ENCODE data around the gene NUP43.

Gene NUP43

DNA sequence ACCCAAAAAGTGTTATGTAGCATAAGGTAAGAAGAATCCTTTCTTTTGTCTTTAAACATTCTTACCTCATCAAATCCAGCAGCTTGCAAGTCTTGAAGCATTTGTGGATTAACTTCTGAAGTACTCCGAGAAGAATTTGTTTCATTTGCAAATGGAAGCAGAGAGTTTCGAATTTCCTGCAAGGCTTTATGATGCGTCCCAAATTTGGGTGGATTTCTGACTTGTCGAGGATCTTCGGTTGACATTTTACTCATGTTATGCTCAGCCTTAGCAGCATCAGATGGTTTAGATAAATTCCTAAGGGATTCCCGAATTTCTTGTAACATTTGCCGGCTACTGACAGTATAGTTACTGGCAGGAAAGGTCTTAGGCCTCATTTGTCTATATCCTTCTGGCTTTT, 44.6 kb downstream of the NUP43 start:
- Histone ChIP-seq H3K36me3 (replicated peaks; ENCODE audit: insufficient read depth, low read length) (no peaks in the 10 kb centered on the region), H4K20me1 (ENCODE audit: insufficient read depth, low read length) (no peaks in the 10 kb centered on the region), H3K9ac (ENCODE audit: low read length) (no peak overlapping the region), H3K9me2 (replicated peaks; ENCODE audit: insufficient read depth, low read length) (no peaks in the 10 kb centered on the region), H3K9me3 (replicated peaks; ENCODE audit: insufficient read depth, low read length) (no peaks in the 10 kb centered on the region), H3K27ac (ENCODE audit: low read length) (no peak overlapping the region), H2AFZ (ENCODE audit: low read length) (no peak overlapping the region), H3K79me2 (ENCODE audit: low read length) (peaks cover 75% of the 10 kb centered on the region), H3K4me2 (ENCODE audit: low read depth, low read length) (no peak overlapping the region), H3F3A (ENCODE audit: insufficient read depth, low read length) (no peaks in the 10 kb centered on the region), H3K27me3 (replicated peaks; ENCODE audit: insufficient read depth, low read length) (no peaks in the 10 kb centered on the region), H3K4me3 (ENCODE audit: low read length) (no peak overlapping the region), H3K4me1 (ENCODE audit: low read length) (no peaks in the 10 kb centered on the region)
- DNase-seq = no peak
- no peak for TF ChIP-seq EZH2 (optimal IDR thresholded peaks at IDR 0.05; ENCODE audit: low read depth, low read length)
- TF ChIP-seq EZH2phosphoT487 (IDR thresholded peaks at IDR 0.05; ENCODE audit: low read length) = no peak
- TF ChIP-seq, protein P1, sequence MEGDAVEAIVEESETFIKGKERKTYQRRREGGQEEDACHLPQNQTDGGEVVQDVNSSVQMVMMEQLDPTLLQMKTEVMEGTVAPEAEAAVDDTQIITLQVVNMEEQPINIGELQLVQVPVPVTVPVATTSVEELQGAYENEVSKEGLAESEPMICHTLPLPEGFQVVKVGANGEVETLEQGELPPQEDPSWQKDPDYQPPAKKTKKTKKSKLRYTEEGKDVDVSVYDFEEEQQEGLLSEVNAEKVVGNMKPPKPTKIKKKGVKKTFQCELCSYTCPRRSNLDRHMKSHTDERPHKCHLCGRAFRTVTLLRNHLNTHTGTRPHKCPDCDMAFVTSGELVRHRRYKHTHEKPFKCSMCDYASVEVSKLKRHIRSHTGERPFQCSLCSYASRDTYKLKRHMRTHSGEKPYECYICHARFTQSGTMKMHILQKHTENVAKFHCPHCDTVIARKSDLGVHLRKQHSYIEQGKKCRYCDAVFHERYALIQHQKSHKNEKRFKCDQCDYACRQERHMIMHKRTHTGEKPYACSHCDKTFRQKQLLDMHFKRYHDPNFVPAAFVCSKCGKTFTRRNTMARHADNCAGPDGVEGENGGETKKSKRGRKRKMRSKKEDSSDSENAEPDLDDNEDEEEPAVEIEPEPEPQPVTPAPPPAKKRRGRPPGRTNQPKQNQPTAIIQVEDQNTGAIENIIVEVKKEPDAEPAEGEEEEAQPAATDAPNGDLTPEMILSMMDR (IDR thresholded peaks at IDR 0.05; ENCODE audit: low read length) = no peak

DNA sequence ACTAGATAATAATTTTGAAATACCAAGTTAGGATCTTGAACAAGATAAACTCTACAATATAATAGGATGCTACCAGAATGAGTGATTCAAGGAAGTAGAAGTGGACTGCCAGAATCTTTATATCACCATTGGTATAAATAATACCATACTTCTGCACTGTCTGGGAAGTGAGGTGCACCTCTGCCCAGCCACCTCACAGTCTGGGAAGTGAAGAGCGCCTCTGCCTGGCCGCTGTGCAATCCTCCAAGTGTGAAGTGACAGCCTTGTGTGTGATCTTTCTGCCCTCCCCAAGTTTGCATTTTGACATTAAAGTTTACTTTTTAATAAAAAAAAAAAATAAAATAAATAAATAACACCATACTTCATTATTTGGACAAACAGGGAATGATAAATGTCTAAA, 47.2 kb downstream of the NUP43 start:
- H3K9me2 ChIP-seq (replicated peaks; ENCODE audit: insufficient read depth, low read length) = no peaks in the 10 kb centered on the region
- DNase-seq = no peak
- no peak overlapping the region for H3K9ac ChIP-seq (ENCODE audit: low read length)
- TF ChIP-seq, protein P1 (IDR thresholded peaks at IDR 0.05; ENCODE audit: low read length) = no peak
- no peak for TF ChIP-seq EZH2phosphoT487 (IDR thresholded peaks at IDR 0.05; ENCODE audit: low read length)
- no peak for TF ChIP-seq EZH2 (optimal IDR thresholded peaks at IDR 0.05; ENCODE audit: low read depth, low read length)
- no peaks in the 10 kb centered on the region for H3K4me1 ChIP-seq (ENCODE audit: low read length)
- H3K27ac ChIP-seq (ENCODE audit: low read length) = no peak overlapping the region
- H2AFZ ChIP-seq (ENCODE audit: low read length) = no peak overlapping the region
- H3K4me3 ChIP-seq (ENCODE audit: low read length) = no peak overlapping the region
- H4K20me1 ChIP-seq (ENCODE audit: insufficient read depth, low read length) = no peaks in the 10 kb centered on the region
- H3K27me3 ChIP-seq (replicated peaks; ENCODE audit: insufficient read depth, low read length) = no peaks in the 10 kb centered on the region
- H3K9me3 ChIP-seq (replicated peaks; ENCODE audit: insufficient read depth, low read length) = no peaks in the 10 kb centered on the region
- no peaks in the 10 kb centered on the region for H3F3A ChIP-seq (ENCODE audit: insufficient read depth, low read length)
- H3K36me3 ChIP-seq (replicated peaks; ENCODE audit: insufficient read depth, low read length) = no peaks in the 10 kb centered on the region
- peaks cover 59% of the 10 kb centered on the region for H3K79me2 ChIP-seq (ENCODE audit: low read length)
- no peak overlapping the region for H3K4me2 ChIP-seq (ENCODE audit: low read depth, low read length)

DNA sequence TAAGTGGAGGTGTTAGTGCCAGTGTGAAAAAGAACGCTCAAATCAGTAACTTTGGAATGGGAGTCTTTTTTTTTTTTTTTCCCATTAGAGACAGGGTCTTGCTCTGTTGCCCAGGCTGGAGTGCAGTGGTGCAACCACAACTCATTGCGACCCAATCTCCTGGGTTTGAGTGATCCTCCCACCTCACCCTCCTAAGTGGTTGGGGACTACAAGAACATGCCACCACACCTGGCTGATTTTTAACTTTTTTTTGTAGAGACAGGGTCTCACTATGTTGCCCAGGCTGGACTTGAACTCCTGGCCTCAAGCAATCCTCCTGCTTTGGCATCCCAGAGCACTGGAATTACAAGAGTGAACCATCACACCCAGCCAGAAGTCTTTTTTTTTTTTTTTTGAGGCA, 48.2 kb downstream of the NUP43 start:
- Histone ChIP-seq H3K4me3 (ENCODE audit: low read length) (no peak overlapping the region), H2AFZ (ENCODE audit: low read length) (no peak overlapping the region), H3F3A (ENCODE audit: insufficient read depth, low read length) (no peaks in the 10 kb centered on the region), H3K4me1 (ENCODE audit: low read length) (no peaks in the 10 kb centered on the region), H3K27me3 (replicated peaks; ENCODE audit: insufficient read depth, low read length) (no peaks in the 10 kb centered on the region), H3K9ac (ENCODE audit: low read length) (no peak overlapping the region), H3K27ac (ENCODE audit: low read length) (no peak overlapping the region), H3K36me3 (replicated peaks; ENCODE audit: insufficient read depth, low read length) (no peaks in the 10 kb centered on the region), H3K79me2 (ENCODE audit: low read length) (peaks cover 51% of the 10 kb centered on the region), H3K4me2 (ENCODE audit: low read depth, low read length) (no peak overlapping the region), H3K9me2 (replicated peaks; ENCODE audit: insufficient read depth, low read length) (no peaks in the 10 kb centered on the region), H3K9me3 (replicated peaks; ENCODE audit: insufficient read depth, low read length) (no peaks in the 10 kb centered on the region), H4K20me1 (ENCODE audit: insufficient read depth, low read length) (no peaks in the 10 kb centered on the region)
- DNase-seq = no peak
- TF ChIP-seq EZH2 (optimal IDR thresholded peaks at IDR 0.05; ENCODE audit: low read depth, low read length) = no peak

DNA sequence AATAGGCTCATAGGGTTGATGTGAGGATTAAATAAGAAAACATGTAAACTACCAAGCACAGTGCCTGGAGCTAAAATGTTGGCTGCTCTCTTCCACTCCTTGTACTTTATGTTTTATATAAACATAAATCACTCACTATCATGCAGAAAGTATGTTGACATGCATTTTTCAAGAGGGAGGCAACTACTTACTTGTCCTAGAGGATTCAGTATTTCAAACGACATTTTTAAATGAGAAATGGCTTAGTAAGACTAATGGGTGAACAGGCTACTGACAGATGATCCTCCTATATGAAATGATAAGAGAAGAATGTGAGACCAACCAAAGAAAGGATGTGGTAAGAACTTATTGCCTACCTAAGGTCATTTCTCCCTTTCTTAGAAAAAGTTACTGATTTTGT, 49.4 kb downstream of the NUP43 start:
- H3F3A ChIP-seq (ENCODE audit: insufficient read depth, low read length) = no peaks in the 10 kb centered on the region
- peaks cover 52% of the 10 kb centered on the region for H3K79me2 ChIP-seq (ENCODE audit: low read length)

More for the DNA sequence above, 49.4 kb downstream of the NUP43 start:
- no peak for TF ChIP-seq EZH2phosphoT487 (IDR thresholded peaks at IDR 0.05; ENCODE audit: low read length)
- TF ChIP-seq EZH2 (optimal IDR thresholded peaks at IDR 0.05; ENCODE audit: low read depth, low read length) = no peak
- TF ChIP-seq, protein P1 (IDR thresholded peaks at IDR 0.05; ENCODE audit: low read length) = no peak
- no peak overlapping the region for H3K9ac ChIP-seq (ENCODE audit: low read length)
- DNase-seq = no peak
- H3K27ac ChIP-seq (ENCODE audit: low read length) = no peak overlapping the region
- H2AFZ ChIP-seq (ENCODE audit: low read length) = no peak overlapping the region
- no peak overlapping the region for H3K4me3 ChIP-seq (ENCODE audit: low read length)
- H3K36me3 ChIP-seq (replicated peaks; ENCODE audit: insufficient read depth, low read length) = no peaks in the 10 kb centered on the region
- no peaks in the 10 kb centered on the region for H4K20me1 ChIP-seq (ENCODE audit: insufficient read depth, low read length)
- H3K9me2 ChIP-seq (replicated peaks; ENCODE audit: insufficient read depth, low read length) = no peaks in the 10 kb centered on the region
- no peaks in the 10 kb centered on the region for H3K27me3 ChIP-seq (replicated peaks; ENCODE audit: insufficient read depth, low read length)
- no peaks in the 10 kb centered on the region for H3K9me3 ChIP-seq (replicated peaks; ENCODE audit: insufficient read depth, low read length)
- H3K4me1 ChIP-seq (ENCODE audit: low read length) = no peaks in the 10 kb centered on the region
- no peak overlapping the region for H3K4me2 ChIP-seq (ENCODE audit: low read depth, low read length)
